ENCODE data around the gene BTBD6.

DNA sequence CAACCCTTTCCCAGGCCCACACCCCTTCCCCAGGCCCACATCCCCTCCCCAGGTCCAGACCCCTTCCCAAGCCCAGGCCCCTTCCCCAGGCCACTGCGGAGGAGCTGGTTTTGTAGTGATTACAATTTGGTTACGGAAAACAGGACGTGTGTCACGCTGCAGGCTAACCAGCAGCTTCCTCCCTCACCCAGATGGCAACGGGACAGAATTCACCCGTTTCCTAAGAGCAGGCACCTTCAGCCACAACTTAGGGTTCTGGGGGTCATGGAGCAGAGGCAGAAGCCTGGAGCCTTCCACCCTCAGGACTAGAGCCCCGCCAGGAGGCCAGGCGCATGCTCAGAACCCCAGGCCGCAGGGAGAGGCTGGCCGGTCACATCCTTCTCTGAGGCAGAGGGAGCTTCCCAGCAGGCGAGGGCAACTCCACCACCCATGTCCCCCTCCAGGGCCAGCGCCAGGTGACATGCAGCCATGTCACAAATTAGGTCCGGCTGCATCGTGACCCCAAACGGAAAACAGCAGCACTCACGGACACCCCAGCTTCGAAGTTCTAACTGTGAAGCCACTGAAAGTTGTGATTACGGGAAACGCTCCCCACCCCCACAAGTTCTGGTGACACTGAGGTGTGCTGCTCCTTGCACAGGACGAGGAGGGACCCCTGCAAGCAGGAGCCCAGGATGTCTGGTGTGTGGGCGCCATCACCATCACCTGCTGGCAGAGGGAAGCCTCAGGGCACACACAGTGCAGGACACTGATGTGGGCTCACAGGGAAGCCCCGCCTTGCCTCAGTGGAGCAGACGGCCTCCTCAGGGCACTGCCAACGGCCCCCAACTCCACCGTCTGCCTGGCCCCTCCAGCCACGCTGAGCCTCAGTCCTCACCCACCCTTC lies 44.7 kb downstream of the BTBD6 start:
- TF ChIP-seq, protein P1, sequence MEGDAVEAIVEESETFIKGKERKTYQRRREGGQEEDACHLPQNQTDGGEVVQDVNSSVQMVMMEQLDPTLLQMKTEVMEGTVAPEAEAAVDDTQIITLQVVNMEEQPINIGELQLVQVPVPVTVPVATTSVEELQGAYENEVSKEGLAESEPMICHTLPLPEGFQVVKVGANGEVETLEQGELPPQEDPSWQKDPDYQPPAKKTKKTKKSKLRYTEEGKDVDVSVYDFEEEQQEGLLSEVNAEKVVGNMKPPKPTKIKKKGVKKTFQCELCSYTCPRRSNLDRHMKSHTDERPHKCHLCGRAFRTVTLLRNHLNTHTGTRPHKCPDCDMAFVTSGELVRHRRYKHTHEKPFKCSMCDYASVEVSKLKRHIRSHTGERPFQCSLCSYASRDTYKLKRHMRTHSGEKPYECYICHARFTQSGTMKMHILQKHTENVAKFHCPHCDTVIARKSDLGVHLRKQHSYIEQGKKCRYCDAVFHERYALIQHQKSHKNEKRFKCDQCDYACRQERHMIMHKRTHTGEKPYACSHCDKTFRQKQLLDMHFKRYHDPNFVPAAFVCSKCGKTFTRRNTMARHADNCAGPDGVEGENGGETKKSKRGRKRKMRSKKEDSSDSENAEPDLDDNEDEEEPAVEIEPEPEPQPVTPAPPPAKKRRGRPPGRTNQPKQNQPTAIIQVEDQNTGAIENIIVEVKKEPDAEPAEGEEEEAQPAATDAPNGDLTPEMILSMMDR (IDR thresholded peaks at IDR 0.05): no peak
- no peak for TF ChIP-seq POLR2A (IDR thresholded peaks at IDR 0.05)
